Stimulated activated CD8-positive, alpha-beta memory T cell treated with anti-CD3 and anti-CD28 coated beads, Interleukin-12 subunit alpha, Interleukin-12 subunit beta, amount 100 ng/mL, for 4 hours (primary cell): ENCODE results near the gene SUPV3L1.
A peak's percentile ranks its signal among the peaks of the same experiment; 100 is the strongest.

Experiments
- DNase-seq: peaks from one replicate; pipeline ENCODE4 v3.0.0-alpha.2; 2020; ENCODE audit warnings: low read depth

Gene SUPV3L1

GRCh38 chr10:69202332-69202731, 22.3 kb downstream of the SUPV3L1 start:
- DNase-seq, result no peak

GRCh38 chr10:69208761-69209160, 28.7 kb downstream of the SUPV3L1 start:
- no peak for DNase-seq

DNA sequence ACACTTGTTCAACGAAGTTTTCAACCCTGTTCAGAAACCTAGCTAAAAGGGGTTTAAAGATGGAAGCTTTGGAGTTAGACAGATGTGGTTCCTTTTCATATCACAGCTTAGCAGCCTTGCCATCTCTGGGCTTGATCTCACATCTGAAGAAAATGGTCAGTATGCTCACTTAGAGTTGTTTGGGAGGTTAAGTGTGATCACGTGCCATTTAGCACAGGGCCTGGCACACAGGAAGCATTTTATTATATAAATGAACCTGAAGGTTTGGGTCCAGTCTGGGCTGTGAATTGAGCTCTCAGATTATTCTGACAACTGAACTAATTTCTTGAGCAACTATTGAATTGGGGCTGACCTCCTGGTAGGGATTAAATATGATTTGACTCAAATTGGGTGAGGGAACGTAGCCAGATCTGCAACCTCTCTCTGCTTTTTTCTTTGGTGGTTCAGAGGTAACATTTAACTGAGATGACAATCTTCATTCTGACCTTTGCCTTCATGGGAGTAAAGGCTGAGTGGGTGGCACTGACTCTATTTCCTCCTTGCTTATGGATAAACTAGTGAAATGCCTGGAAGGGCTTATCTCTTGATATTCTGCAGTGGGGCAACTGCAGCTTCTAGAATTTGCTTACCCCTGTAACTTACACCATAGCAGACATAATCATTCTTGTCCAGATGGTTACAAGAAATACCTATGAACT, 29.9 kb downstream of the SUPV3L1 start:
- no peak for DNase-seq

DNA sequence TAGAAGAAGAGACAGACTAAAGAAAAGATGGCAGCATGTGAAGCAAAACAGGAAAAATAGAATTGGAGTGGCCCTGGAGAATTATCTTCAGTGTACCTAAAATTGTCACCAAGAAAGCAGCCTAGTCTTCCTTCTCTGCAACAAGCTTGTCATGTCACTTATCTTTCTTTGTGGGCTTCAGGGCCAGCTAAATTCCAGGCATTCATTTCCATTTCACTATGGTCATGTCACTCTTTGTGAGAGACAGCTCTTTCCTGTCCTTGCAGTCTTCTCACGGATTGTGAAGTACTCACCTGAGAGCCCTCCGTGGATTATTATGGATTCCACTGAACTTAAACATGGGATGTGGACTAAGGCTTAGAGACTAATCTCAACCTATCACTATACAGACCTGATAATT, 31.1 kb downstream of the SUPV3L1 start:
- DNase-seq, result no peak

DNA sequence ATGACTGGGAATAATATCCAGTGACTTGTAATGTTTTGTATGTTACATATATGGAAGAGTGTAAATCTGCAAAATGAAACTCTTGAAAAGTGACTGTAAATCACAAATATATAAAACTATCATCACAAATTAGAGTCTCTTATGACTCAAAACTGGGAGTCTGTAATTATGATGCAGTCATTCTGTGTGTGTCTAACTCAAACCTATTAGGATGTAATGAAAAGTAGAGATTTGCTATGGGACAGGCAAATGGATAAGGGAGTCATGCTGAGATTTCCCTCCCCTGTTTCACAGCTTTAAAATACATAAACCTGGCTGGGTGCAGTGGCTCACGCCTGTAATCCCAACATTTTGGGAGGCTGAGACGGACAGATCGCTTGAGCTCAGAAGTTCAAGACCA, 31.5 kb downstream of the SUPV3L1 start:
- no peak for DNase-seq

GRCh38 chr10:69213591-69214311, 33.7 kb downstream of the SUPV3L1 start:
- no peak for DNase-seq

DNA sequence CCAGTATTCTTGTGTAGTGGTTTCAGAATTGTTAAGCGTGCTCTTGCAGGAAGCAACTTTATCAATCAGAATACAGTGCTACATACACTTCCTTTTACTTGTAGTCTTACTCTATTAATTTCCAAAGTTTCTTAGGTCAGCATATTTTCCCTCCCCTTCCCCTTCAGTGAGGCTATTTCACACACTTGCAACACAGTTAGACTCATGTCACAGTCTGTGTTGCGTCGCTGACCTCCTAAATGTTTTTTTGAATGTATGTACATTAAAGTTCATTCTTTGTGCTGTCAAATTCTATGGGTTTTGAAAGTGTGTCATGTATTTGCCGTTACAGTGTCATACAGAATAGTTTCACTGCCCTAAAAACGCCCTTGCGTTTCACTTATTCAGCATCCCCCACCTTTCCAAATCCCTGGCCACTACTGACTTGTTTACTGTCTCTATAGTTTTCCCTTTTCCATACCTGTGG, 34.7 kb downstream of the SUPV3L1 start:
- DNase-seq, result no peak

DNA sequence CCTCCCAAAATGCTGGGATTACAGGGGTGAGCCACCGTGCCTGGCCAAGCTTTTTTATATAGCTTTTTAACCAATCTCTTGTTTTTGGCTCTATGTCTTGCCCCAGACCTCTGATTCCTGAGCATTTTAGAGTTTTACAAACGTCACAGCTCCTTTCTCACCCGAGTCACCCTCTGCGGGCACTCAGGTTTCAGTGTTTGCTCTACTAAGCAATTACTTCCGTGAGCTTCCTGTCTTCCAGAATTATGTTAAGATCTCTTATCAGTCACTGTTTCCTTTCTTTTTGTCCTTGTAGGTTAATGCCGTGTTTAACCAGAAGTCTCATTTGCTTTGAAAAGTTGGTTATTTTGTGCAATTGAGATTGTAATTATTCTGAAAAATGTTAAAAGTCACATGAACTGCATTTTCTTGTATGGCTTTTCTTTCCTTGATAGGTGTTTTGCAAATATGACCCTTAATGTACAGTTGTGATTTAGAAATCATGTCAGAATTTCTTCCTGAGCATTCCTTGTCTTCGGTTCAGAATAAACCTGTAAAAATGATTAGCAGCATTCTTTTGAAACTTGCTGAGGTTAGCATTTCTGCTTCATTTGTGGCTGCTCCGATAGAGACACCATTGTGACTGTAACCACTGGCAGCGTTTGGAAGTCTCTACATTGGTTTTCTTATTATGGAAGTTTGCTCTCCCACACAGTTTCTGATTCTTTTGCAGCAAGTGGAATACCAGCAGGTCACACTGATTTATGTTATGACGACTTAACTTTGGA, 35.6 kb downstream of the SUPV3L1 start:
- DNase-seq, result no peak

DNA sequence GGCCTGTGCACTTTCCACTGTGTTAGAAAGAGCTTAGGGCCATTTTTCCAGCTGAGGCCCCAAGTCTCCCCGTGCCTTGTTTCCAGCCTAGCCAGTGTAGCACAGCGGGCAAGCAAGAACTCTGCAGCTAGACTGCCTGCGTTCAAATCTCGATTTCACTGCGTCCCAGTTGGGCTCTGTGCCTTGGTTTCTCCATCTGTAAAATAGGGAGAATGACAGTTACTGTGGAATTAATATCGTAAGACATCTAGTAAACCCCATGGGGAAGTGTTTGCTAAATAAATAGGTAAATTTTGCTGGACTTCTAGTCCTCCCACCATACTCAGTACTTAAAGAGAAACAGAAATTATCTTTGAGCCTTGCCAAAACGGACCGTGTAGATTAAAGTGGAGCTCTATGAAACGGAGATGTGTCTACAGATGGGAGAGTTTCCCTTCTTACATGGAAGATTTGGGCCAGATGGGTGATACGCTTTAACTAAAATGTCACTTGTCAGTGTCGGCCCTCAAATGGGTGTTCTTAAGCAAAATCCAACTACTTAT, 36.6 kb downstream of the SUPV3L1 start:
- no peak for DNase-seq

DNA sequence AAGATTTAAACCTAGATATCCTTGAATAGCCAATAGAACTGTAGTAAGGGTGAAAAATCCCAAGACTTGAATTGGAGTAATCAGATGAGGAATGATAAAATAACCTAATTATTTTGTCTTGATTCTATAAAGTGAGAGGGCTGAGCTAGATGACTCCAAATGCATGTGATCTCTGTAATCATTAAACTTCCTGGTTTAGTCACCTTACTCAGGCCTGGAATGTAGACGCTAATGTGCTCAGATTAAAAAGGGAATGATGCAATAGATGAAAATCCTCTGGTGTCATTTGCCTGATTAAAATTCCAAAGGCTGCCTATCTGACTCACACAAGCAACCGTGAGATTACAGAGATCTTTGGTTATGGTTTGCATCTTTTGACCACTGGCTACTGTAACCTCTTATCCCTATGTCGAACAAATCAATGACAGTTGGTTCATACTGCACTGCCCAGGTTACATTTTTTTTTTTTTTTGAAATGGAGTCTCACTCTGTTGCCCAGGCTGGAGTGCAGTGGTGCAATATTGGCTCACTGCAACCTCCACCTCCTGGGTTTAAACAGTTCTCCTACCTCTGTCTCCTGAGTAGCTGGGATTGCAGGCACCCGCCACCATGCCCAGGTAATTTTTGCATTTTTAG, 37.2 kb downstream of the SUPV3L1 start:
- no peak for DNase-seq

DNA sequence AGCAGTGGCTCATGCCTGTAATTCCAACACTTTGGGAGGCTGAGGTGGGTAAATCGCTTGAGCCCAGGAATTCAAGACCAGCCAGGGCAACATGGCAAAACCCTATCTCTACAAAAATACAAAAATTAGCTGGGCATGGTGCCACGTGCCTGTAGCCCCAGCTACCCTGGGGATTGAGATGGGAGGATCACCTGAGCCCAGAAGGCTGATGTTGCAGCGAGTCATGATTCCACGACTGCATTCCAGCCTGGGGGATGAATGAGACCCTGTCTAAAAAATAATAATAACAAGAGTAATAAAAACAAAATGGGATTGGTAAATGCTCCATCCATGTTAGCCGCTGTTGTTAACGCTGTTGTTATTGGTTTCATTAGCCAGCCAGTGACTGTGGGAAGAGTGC, 38.8 kb downstream of the SUPV3L1 start:
- no peak for DNase-seq

DNA sequence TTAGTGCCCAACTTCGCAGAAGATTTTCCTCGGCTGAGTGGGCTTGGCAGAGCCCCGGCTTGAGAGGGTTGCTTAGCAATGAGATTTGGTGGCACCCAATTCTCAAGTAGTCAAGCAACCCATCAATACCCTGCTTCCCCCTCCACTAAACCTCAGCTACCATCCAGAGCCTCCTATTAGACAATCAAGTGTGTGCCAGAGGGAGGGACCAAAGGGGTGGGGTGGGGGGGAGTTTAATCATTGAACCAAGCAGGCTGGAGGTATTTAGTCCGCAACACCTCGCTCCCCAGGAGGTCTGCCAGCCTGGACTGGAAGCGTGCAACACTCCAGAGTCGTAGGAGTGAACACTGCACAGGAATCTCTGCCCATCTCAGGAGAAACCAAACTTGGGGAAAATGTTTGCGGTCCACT, 40.0 kb downstream of the SUPV3L1 start, which contains the start of gene HKDC1:
HKDC1 (plus strand) TSS at position 292 of the 411 bp plus-strand sequence; CDS start at position 396, 104 bp downstream.
- no peak for DNase-seq

DNA sequence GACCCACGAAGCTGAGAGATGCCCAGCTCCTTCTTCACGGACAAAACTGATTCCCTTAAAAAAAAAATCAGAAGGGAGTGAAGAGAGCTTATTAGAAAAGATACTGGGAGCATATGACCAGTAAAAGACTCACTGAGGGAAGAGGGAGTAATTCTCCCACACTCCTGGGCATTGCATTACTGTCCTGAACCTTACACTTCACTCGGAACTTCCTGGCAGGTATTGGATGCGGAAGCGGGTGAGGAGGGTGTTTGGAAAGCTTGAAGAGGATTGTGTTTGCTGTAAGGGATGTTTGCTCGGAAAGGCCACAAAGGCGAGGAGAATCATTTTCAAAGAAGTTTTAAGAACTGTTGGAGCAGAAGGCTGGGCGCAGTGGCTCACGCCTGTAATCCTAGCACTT, 40.5 kb downstream of the SUPV3L1 start:
- DNase-seq, result no peak

DNA sequence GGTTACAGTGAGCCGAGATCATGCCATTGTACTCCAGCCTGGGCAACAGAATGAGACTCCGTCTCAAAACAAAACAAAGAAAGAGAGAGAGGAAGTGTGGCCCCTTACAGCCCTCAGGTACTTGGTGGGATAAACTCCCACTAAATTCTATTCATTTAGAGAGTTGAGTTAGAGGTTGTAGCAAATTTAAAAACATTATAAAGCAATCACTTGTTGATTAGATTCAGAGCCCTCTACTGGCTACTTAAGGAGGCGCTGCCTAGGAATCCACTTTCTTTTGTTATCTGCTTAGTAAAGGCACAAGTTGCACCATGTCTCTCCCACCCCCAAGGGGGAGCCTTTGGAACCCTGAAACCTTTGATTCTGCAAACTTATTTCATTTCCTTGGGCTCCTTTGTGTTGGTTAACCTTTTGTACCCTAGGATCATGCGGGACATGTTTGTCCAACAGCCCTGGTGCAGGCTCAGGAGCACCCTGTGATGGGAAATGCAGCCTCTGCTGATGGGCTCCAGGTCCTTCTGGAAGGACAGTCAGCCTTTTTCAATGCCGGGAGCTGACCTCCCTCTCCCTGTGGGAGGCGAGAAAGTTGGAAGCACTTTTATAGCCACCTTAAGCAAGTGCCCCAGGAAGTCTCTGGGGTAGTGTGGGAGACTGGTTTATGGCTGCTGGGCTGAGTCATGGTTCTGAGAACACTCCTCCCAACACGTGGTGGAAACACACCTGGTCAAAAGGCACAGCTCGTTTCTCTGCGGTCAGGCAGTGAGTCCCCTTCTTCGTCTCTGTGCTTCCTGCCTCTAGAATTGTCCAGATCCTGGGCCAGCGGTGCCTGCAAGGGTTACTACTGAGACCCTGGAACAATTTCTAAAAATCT, 42.4 kb downstream of the SUPV3L1 start:
- DNase-seq, result peak; percentile 57

- no peak for DNase-seq
Measured at GRCh38 chr10:69223028-69223342, 43.0 kb downstream of the SUPV3L1 start.

DNA sequence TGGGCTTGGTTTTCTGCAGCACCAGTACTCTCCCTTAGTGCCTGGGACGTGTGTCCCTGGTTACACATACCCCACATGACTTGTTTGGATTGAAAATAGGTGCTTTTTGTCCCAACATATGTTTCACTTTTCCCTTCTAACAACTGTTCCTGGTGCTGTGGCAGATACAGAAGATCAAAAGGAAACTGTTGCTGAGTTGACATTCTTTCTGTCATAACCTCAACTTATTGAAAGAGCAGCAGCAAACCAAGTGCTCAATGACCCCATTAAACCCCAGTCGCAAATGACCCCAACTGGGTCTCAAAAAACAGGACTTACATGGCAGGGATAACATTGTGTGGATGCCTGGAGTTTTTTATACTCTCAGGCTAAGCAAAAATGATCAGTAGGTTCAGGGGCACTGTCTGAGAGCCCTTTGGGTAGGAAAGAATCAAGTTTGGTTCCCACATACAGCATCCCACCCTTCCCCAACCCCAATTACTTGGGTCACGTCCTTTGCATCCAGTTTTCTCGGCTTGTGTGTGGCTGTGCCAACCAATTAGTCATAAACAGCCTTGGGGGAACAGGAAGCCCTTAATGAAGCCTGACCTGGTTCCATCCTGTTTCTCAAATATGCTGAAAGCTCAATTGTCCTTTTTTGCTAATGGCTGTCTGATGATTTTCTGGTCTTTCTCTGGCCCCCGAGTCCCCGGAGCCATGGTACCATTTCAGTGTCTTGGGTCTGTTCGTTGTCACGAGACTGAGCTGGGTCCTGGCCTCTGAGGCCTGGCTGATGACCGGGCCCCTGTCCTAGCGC, 45.0 kb downstream of the SUPV3L1 start:
- no peak for DNase-seq

DNA sequence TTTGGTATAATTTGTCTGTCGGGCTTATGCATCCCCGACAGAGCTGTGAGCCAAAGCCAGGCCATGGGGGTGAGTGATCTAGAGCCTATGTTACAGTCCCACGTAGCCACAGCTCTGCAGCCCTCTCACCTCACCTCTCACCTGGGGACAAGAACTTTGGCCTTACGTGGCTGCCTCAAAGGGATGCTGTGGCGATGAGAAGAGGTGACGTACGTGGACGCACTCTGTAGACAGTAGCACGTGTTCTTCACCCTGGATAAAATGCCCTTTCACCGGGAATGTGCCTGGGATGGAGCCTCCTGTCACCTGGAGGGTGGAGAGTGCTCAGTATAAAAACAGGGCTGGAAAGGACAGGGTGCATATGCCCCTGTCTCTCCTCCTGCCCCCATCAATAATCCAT, 45.6 kb downstream of the SUPV3L1 start:
- no peak for DNase-seq

DNA sequence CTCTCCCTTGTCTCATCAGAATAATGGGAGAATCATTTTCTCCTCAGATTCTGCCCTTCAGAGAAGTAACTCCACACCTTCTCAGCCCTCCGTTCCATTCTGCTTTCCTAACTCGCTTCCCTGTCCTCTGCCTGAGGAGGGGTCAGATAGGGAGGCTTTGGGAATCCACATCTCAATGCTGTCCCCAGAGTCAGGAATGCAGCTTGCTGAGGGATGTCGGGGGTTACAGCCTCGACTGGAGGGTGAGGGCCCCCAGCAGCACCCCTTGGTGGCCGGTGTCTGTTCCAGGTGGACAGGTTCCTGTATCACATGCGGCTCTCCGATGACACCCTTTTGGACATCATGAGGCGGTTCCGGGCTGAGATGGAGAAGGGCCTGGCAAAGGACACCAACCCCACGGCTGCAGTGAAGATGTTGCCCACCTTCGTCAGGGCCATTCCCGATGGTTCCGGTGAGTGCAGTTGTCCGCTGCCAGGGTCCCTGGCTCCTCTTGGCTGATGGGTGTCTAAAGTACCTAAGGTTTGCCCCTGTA, 47.0 kb downstream of the SUPV3L1 start:
- no peak for DNase-seq

GRCh38 chr10:69228151-69228550, 48.1 kb downstream of the SUPV3L1 start:
- DNase-seq, result no peak

DNA sequence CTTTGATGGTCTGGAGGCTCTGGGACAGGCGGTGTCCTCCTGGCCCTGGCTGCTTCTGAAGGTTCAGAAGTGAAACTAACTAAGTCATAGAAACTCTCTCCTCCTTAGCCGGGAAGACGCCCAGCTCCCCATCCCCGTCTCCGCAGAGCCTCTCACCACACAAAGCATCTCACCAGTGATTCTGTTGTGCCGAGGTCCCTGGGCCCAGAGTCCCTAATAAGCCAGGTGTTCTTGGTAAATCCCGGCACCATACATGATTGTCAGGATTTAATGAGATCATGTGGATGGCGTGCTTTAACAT, 49.5 kb downstream of the SUPV3L1 start:
- DNase-seq, result no peak
